AG04450 (cell line): ENCODE data around the gene PLP1. TPM values are rescaled to one million over a fixed set of nuclear protein-coding genes. Genes with fewer than 3 reads are reported as not detected.

Source experiments
- CTCF ChIA-PET: fragments of 300-600, 350-600 bp; formaldehyde crosslinking; extraction: SDS; loops from one replicate; lab custom pipeline; 2022; ENCODE audit warnings: antibody characterized with exemption, inconsistent platforms; lab: Charles Lee
- POLR2A ChIA-PET: fragments of 350-600 bp; formaldehyde crosslinking; extraction: SDS; loops from one replicate; lab custom pipeline; 2021; ENCODE audit warnings: antibody characterized with exemption, inconsistent platforms; lab: Yijun Ruan, JAX
- DNase-seq: peaks from one replicate; pipeline ENCODE4 v3.0.0-alpha.2; 2011; ENCODE audit warnings: low read depth, low spot score
- H3K27ac ChIP-seq: one replicate; pipeline ENCODE4 v1.5.1; 2012; ENCODE audit warnings: low read depth, low read length, control low read depth
- H3K27me3 ChIP-seq: one replicate; pipeline ENCODE4 v1.6.0; 2012; ENCODE audit warnings: low read length; ENCODE audit not compliant: control insufficient read depth, insufficient read depth
- H3K4me3 ChIP-seq: 2 replicates; pipeline ENCODE4 v1.5.1; 2011; ENCODE audit warnings: mild to moderate bottlenecking, low read depth, low read length, control low read depth
- H3K9me3 ChIP-seq: 2 replicates; pipeline ENCODE4 v1.5.1; 2012; ENCODE audit warnings: low read length; ENCODE audit not compliant: control insufficient read depth, insufficient read depth
- polyA plus RNA-seq: library from polyadenylated mRNA; depleted of rRNA; stranded (reverse); fragments of >200 nt; gene quantifications from 2 replicates; pipeline ENCODE4 v1.2.3, GENCODE V29; 2011
- TF ChIP-seq, protein P1 (sequence below): IDR thresholded peaks from 2 replicates; pipeline ENCODE4 v1.5.1; 2011; ENCODE audit warnings: low read depth, low read length, control low read depth, inconsistent platforms

Gene PLP1
- polyA plus RNA-seq, 1 experiment, result 0.41 TPM

DNA sequence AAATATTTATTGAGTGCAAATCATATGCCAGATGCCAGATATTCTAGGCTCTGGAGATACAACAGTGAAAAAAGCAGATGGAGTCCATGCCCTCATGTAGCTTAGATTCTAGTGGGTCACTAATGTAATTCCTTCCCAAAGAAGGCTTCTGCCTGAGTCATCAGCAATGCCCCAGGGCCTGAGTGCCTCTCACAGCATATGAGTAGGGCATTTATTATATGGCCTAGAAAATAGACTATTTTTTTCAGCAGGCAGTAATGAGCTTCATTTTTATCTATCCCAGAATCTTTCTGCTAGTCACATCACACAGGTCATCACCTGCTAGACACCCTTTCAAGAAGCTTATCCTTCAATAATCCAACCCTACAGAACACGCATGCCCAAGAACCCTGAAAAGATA is 43.6 kb upstream of the PLP1 start:
- CTCF ChIA-PET, result no interaction called here
- DNase-seq, result no peak
- Histone ChIP-seq H3K27ac (no peak overlapping the region), H3K4me3 (no peak overlapping the region), H3K27me3 (no peaks in the 10 kb centered on the region), H3K9me3 (no peaks in the 10 kb centered on the region)
- POLR2A ChIA-PET, result interaction anchor here (1.2 kb wide), 1 partner anchor 8 kb away, joined by 3 read pairs; no protein-coding TSS in a partner anchor
- TF ChIP-seq, protein P1, sequence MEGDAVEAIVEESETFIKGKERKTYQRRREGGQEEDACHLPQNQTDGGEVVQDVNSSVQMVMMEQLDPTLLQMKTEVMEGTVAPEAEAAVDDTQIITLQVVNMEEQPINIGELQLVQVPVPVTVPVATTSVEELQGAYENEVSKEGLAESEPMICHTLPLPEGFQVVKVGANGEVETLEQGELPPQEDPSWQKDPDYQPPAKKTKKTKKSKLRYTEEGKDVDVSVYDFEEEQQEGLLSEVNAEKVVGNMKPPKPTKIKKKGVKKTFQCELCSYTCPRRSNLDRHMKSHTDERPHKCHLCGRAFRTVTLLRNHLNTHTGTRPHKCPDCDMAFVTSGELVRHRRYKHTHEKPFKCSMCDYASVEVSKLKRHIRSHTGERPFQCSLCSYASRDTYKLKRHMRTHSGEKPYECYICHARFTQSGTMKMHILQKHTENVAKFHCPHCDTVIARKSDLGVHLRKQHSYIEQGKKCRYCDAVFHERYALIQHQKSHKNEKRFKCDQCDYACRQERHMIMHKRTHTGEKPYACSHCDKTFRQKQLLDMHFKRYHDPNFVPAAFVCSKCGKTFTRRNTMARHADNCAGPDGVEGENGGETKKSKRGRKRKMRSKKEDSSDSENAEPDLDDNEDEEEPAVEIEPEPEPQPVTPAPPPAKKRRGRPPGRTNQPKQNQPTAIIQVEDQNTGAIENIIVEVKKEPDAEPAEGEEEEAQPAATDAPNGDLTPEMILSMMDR, result no peak

DNA sequence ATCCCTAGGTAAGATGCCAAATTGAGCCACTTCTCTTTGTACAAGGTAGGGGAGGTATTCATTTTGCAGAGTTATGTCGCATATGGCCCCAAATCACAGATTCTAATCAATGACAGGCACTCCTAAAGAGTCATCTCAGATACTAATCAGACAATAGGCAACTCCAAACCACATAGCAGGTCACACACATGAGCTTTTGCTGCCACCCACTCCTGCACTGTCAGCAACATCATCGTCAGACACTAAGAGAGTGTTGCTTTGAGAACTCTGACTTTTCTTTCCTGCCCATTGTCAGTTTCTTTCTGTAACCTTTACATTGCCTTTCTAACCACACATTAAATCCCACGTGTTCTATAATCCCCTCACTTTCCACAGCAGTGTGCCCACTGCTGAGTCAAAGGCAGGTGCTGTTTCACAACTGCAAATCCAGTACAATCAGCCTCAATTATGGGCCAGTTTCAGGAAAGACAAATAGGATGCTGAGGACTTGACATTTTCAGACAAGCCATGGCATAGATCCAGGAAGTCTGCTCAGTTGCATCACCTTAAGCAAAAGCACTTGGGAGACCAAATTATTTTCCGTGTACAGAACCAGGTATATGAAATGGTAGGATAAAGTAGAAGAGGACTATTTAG is 42.4 kb upstream of the PLP1 start:
- ChIA-PET CTCF (no interaction called here), POLR2A (no interaction called here)
- DNase-seq, result no peak
- H3K9me3 ChIP-seq, result no peaks in the 10 kb centered on the region
- TF ChIP-seq, protein P1, result no peak
- H3K27me3 ChIP-seq, result no peaks in the 10 kb centered on the region
- no peak overlapping the region for H3K4me3 ChIP-seq
- no peak overlapping the region for H3K27ac ChIP-seq

DNA sequence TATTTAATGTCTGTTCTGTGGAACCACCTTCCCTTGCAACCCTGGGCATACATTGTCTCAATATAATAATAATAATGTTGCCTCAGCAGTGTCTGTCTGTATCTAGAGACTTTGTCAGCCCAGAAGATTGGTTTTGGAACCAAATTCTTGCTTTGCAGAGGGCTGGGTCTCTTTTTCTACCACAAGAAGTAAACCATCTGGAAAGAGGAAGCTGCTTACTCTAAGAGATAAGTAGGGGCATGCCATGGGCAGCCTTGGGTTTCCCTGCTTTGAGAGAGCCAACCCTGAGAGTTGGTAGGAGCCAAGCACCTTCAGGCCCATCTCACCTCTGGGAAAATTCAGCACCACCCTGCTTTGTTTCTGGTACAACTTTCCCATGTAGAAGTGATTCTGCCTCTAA is 38.9 kb upstream of the PLP1 start:
- ChIA-PET CTCF (interaction anchor here (1.3 kb wide), 1 partner anchor 27 kb away, joined by 3 read pairs; the partner anchor contains the start of gene TMEM31), POLR2A (no interaction called here)
- no peak overlapping the region for H3K4me3 ChIP-seq
- TF ChIP-seq, protein P1, result no peak
- no peak overlapping the region for H3K27ac ChIP-seq
- H3K27me3 ChIP-seq, result no peaks in the 10 kb centered on the region
- no peak for DNase-seq
- H3K9me3 ChIP-seq, result no peaks in the 10 kb centered on the region

DNA sequence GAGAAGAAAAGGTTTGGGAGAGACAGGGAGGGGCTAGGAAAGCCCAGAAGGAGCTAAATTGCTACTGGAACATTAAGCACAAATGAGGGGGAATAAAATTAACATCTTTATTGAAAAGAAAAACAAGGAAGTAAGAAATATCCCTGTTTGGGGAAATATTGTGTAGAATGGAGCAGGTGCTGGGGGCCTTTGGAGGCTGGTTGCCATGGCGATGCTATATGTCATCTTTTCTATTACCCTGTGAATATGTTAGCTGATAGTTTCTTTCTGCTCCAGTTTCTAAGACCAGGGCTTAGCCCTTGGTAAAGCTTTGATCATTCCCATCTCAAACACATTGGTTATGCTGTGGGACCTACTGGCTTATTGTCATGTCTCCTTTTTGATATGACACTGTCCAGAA is 37.2 kb upstream of the PLP1 start:
- TF ChIP-seq, protein P1, result no peak
- no peaks in the 10 kb centered on the region for H3K9me3 ChIP-seq
- H3K27ac ChIP-seq, result no peak overlapping the region
- no peak overlapping the region for H3K4me3 ChIP-seq
- CTCF ChIA-PET, result no interaction called here
- POLR2A ChIA-PET, result no interaction called here
- H3K27me3 ChIP-seq, result no peaks in the 10 kb centered on the region
- DNase-seq, result no peak

DNA sequence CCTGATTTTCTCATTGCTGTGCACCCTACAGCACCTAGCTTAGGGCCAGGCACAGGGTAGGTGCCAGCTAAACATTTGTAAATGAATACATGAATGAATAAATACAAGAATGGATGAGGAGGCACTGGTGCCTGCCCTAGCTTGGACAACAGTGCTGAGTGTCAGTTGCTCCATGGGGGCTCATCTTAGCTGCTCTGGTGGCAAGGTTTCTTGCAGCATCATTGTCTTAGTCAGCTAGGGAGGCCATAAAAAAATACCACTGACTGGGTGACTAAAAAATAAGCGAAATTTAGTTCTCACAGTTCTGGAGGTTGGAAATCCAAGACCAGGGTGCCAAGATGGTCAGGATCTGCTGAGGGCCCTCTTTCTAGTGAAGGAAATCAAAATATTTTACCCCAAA is 34.8 kb upstream of the PLP1 start:
- no peaks in the 10 kb centered on the region for H3K9me3 ChIP-seq
- H3K27me3 ChIP-seq, result no peaks in the 10 kb centered on the region
- H3K27ac ChIP-seq, result no peak overlapping the region
- no peak overlapping the region for H3K4me3 ChIP-seq
- ChIA-PET CTCF (no interaction called here), POLR2A (interaction anchor here (1.1 kb wide), 1 partner anchor 9 kb away, joined by 3 read pairs; no protein-coding TSS in a partner anchor)
- DNase-seq, result no peak
- TF ChIP-seq, protein P1, result no peak
